ENCODE measurements around the gene TBX1.

Gene TBX1

DNA sequence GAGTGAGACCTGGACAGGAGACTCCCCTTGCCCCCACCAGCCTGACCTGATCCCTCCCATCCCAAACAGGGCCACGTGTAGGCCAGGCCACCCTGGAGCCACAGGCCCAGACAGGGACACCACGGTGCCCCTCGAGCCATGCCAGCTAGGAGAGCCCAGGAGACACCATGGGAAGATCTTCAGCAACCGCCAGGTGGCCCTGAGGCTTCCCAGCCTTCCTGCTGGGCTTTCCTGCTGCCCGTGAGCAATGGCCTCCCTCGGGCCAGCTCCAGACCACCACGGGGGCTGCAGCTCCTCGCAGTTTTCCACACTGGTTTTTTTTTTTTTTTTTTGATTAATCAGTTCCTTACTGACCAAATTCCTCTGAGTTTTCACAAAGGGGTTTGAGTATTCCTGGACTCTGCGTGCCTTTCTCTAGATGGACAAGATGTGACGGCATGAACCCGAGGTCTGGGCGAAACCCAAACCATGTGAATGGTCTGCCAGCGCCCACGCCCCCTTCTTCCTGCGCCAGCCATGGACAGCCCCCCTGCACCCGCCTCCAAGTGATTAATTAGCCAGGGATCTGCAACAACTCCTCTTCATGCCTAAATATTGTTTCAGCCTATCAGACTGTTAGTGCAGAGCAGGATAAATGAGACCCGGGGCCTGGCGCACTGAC, 40.9 kb downstream of the TBX1 start:
- no peaks in the 10 kb centered on the region for H3K9me3 ChIP-seq (ENCODE audit: control insufficient read depth, low read length)
- peaks cover 13% of the 10 kb centered on the region for H3K36me3 ChIP-seq (ENCODE audit: control insufficient read depth, insufficient read depth, low read length)
- no peaks in the 10 kb centered on the region for H3K27me3 ChIP-seq (replicated peaks; ENCODE audit: control insufficient read depth, insufficient read depth, low read length, poor library complexity, severe bottlenecking)
- DNase-seq: no peak
- H3K27ac ChIP-seq (ENCODE audit: insufficient read depth, low read length, poor library complexity, severe bottlenecking): no peak overlapping the region
- no peak overlapping the region for H3K4me3 ChIP-seq (ENCODE audit: insufficient read depth, low read depth, low read length, poor library complexity, severe bottlenecking)
- H3K4me1 ChIP-seq (ENCODE audit: control insufficient read depth, insufficient read depth, low read length, poor library complexity, severe bottlenecking): no peaks in the 10 kb centered on the region

DNA sequence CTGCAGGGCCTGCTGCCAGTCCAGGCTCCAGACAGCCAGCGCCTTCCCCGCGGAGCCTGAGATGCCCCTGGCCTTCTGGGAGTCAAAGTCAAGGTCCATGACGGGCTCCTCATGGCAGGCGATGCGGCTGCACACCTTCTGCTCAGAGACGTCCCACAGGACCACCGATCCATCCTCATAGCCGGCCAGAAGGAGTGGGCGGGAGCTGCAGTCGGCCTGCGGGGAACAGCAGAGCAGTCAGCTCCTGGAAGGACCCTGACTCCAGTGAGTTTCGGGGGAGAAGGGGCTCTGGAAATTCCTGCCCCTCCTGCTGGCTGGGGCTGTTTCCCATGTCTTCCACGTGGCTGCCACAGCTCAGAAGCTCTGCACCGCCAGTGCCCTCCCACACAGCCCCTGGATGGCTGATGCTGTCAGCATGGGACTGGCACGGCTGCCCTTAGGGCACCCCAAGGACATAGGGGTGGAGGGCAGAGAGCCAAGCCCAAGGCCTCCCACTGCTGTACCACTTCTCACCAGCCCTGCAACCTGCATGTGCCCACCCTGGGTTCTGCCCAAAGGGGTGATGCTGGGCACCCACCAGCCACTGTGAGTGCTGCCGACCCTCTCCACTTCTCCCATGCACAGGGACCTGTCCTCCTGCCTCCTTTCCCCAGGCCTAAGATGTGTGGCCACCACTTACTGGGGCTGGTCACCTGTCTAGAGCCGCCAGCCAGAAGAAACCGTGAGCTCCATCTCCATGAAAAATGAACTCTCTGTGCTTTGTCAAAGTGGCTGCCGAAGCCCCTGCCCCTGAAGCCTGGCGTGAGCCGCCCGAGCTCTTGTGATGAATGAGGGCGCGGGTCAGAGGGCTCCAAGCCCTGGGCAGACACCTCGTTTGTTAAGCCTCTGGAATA, 41.7 kb downstream of the TBX1 start:
- Histone ChIP-seq H3K4me1 (ENCODE audit: control insufficient read depth, insufficient read depth, low read length, poor library complexity, severe bottlenecking) (no peaks in the 10 kb centered on the region), H3K9me3 (ENCODE audit: control insufficient read depth, low read length) (no peaks in the 10 kb centered on the region), H3K4me3 (ENCODE audit: insufficient read depth, low read depth, low read length, poor library complexity, severe bottlenecking) (no peak overlapping the region), H3K36me3 (ENCODE audit: control insufficient read depth, insufficient read depth, low read length) (peaks cover 13% of the 10 kb centered on the region), H3K27me3 (replicated peaks; ENCODE audit: control insufficient read depth, insufficient read depth, low read length, poor library complexity, severe bottlenecking) (no peaks in the 10 kb centered on the region), H3K27ac (ENCODE audit: insufficient read depth, low read length, poor library complexity, severe bottlenecking) (no peak overlapping the region)
- DNase-seq: no peak

DNA sequence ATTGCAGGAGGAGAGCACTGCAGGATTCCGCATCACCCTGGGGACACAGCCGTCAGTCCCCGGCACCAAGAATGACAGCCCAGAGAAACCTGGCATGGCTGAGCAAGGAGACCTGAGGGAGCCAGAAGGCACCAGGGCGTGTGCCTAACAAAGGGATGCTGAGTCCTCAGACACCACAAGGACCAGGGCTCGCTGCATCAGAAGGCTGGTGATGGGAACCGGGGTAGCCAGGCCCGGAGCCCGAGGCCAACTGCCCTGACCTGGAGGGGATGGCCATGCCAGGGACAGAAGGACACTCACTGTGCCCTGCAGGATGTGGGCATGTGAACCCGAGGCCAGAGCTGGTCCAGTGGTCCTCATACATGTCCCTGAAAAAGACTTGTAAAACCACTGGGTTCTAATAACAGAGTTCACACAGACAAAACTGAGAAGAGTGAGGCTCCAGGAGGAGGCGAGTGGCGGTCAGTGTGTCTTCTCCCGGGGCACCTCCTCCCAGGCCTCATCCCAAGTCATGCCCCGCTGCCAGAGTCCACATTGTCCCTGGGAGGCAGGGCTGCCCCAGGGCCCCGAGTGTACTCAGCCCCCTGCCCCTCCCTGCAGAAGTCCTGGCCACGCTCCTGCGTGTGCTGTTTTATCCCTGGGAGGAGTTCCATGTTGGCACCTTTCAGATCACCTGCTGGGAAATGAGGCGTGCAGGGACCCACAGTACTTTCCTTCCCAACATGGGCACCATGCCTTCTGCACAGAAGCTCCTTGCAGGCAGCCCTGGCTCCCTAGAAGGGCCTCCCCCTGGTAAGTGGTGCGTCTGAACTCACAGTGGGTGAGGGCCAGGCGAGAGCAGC, 42.5 kb downstream of the TBX1 start:
- Histone ChIP-seq H3K27ac (ENCODE audit: insufficient read depth, low read length, poor library complexity, severe bottlenecking) (no peak overlapping the region), H3K36me3 (ENCODE audit: control insufficient read depth, insufficient read depth, low read length) (peaks cover 13% of the 10 kb centered on the region), H3K4me1 (ENCODE audit: control insufficient read depth, insufficient read depth, low read length, poor library complexity, severe bottlenecking) (no peaks in the 10 kb centered on the region), H3K27me3 (replicated peaks; ENCODE audit: control insufficient read depth, insufficient read depth, low read length, poor library complexity, severe bottlenecking) (no peaks in the 10 kb centered on the region), H3K9me3 (ENCODE audit: control insufficient read depth, low read length) (no peaks in the 10 kb centered on the region), H3K4me3 (ENCODE audit: insufficient read depth, low read depth, low read length, poor library complexity, severe bottlenecking) (no peak overlapping the region)
- DNase-seq: no peak

DNA sequence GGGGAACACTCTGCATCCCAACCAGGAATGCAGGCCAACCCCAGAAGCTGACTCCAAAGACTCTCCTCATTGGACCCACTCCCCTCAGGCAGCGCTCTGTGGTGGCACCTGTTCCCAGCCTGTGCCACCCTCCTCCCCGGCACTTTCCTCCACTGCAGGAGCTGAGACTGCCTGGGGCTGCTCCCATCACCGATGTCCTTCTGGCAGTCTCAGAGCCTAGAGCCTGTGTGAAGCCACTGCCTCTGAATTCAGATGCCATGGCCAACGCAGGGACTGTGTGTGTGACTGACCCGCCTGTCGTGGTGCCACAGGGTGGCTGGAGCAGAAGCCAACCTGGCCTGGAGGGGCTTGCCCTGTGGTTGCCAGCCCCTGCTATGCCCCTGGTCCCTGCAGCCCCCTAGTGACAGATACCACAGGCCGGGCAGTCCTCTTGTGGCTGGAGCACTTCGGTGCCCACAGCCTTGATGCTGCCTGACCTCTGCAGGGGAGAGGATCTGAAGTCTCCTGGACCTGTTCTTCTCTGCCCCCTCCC, 43.2 kb downstream of the TBX1 start:
- no peaks in the 10 kb centered on the region for H3K27me3 ChIP-seq (replicated peaks; ENCODE audit: control insufficient read depth, insufficient read depth, low read length, poor library complexity, severe bottlenecking)
- H3K4me1 ChIP-seq (ENCODE audit: control insufficient read depth, insufficient read depth, low read length, poor library complexity, severe bottlenecking): no peaks in the 10 kb centered on the region
- no peak overlapping the region for H3K27ac ChIP-seq (ENCODE audit: insufficient read depth, low read length, poor library complexity, severe bottlenecking)
- H3K9me3 ChIP-seq (ENCODE audit: control insufficient read depth, low read length): no peaks in the 10 kb centered on the region
- H3K36me3 ChIP-seq (ENCODE audit: control insufficient read depth, insufficient read depth, low read length): peaks cover 13% of the 10 kb centered on the region
- no peak overlapping the region for H3K4me3 ChIP-seq (ENCODE audit: insufficient read depth, low read depth, low read length, poor library complexity, severe bottlenecking)
- DNase-seq: no peak

DNA sequence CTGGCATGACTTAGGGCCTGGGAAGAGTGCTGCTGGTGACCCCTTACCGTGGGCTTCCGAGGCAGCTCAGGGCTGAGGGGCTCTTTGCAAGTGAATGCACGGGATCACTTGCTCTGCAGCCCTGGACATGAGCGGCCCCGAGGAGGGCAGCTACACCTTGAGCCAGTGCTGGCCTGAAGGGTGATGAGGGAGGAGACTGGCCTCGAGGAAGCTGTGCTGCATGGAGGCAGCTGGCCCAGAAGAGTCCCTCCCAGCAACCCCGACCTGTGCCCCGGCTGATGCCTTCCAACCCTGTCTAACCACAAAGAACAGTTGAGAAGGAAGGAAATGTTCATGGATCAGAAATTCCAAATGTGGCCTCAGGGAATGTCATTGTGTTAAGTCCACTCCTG, 45.2 kb downstream of the TBX1 start:
- H3K27ac ChIP-seq (ENCODE audit: insufficient read depth, low read length, poor library complexity, severe bottlenecking): no peak overlapping the region
- no peaks in the 10 kb centered on the region for H3K9me3 ChIP-seq (ENCODE audit: control insufficient read depth, low read length)
- H3K4me1 ChIP-seq (ENCODE audit: control insufficient read depth, insufficient read depth, low read length, poor library complexity, severe bottlenecking): peaks cover 6% of the 10 kb centered on the region
- H3K36me3 ChIP-seq (ENCODE audit: control insufficient read depth, insufficient read depth, low read length): peaks cover 4% of the 10 kb centered on the region
- H3K4me3 ChIP-seq (ENCODE audit: insufficient read depth, low read depth, low read length, poor library complexity, severe bottlenecking): no peak overlapping the region
- no peaks in the 10 kb centered on the region for H3K27me3 ChIP-seq (replicated peaks; ENCODE audit: control insufficient read depth, insufficient read depth, low read length, poor library complexity, severe bottlenecking)
- no peak for DNase-seq

DNA sequence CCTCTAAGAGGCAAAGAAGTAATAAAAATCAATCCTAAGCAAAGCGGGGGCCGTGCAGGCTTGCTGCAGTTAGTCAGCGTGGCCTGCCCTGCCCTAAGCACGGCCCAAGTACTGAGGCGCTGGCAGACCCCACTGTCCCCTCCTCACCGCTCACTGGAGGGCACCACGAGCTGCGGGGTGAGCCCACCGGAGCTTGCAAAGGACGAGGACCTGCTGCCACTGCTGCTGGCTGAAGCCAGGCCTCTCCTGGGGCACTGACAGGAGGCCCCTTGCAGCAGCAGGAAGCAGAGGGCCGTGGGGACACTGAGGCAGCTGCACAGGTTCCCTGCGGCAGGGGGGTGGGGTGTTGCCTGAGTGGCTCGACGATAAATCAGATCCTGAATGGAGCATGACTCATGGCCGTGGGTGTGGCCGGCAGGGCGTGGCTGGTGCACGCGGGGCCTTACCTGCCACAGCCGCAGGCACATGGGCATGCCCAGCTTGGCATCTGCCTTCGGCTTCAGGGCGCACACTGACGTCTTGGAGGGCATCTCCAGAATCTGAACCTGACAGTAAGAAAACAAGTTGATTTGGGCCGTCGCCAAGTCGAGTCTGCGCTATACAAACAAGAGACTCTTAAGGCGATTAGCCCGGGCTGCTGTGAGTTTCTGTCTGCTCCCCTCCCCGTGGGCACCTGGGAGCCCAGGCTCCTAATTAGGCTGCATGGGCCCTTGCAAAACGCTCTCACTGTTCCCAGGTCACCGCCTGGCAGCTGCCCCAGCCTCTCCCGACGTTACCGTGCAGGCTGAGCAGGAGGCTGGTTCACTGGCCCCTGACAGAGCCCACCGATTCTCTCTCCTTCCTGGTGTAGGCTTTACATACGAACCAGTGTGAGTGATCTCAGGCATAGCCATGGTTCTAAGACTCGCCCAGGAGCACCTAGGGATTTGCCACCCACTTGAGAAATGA, 45.9 kb downstream of the TBX1 start:
- Histone ChIP-seq H3K4me3 (ENCODE audit: insufficient read depth, low read depth, low read length, poor library complexity, severe bottlenecking) (no peak overlapping the region), H3K36me3 (ENCODE audit: control insufficient read depth, insufficient read depth, low read length) (peaks cover 4% of the 10 kb centered on the region), H3K9me3 (ENCODE audit: control insufficient read depth, low read length) (no peaks in the 10 kb centered on the region), H3K27ac (ENCODE audit: insufficient read depth, low read length, poor library complexity, severe bottlenecking) (no peak overlapping the region), H3K27me3 (replicated peaks; ENCODE audit: control insufficient read depth, insufficient read depth, low read length, poor library complexity, severe bottlenecking) (no peaks in the 10 kb centered on the region), H3K4me1 (ENCODE audit: control insufficient read depth, insufficient read depth, low read length, poor library complexity, severe bottlenecking) (peaks cover 6% of the 10 kb centered on the region)
- DNase-seq: no peak

DNA sequence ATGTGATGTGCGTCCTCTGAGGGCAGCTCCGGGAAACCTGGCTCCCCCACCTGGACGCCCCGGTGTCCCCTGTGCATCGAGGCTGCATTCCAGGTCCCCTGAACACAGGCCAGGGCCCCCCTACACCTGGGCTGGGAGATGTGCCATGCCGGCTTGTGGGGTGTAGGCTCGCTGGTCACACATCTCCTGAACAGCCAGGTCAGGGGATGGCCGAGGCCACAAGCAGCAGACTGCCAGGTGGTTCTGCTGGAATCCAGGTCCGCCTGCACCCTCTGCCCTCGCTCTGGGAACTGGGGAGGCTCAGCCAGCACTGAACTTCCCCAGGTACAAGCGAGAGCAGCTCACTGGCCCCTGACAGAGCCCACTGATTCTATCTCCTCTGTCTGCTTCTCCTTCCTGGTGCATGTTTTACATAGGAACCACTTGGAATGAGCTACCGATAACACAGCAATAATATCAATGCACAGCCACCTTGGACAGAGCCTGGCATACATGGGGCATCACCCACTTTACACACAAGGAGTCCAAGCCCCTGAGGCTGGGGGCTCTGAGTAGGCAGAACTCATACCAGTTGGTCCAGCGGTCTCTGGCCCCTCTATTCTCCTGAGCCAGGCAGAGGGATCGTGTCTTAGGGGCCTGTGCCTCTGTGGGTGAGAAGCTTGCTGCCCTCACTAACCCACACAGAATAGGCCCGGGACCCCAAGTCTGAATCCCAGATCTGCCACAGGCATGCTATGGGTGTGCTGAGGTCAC, 46.8 kb downstream of the TBX1 start:
- H3K27ac ChIP-seq (ENCODE audit: insufficient read depth, low read length, poor library complexity, severe bottlenecking): no peak overlapping the region
- no peaks in the 10 kb centered on the region for H3K36me3 ChIP-seq (ENCODE audit: control insufficient read depth, insufficient read depth, low read length)
- no peak for DNase-seq
- H3K4me3 ChIP-seq (ENCODE audit: insufficient read depth, low read depth, low read length, poor library complexity, severe bottlenecking): no peak overlapping the region
- H3K9me3 ChIP-seq (ENCODE audit: control insufficient read depth, low read length): no peaks in the 10 kb centered on the region
- no peaks in the 10 kb centered on the region for H3K27me3 ChIP-seq (replicated peaks; ENCODE audit: control insufficient read depth, insufficient read depth, low read length, poor library complexity, severe bottlenecking)
- H3K4me1 ChIP-seq (ENCODE audit: control insufficient read depth, insufficient read depth, low read length, poor library complexity, severe bottlenecking): peaks cover 6% of the 10 kb centered on the region

DNA sequence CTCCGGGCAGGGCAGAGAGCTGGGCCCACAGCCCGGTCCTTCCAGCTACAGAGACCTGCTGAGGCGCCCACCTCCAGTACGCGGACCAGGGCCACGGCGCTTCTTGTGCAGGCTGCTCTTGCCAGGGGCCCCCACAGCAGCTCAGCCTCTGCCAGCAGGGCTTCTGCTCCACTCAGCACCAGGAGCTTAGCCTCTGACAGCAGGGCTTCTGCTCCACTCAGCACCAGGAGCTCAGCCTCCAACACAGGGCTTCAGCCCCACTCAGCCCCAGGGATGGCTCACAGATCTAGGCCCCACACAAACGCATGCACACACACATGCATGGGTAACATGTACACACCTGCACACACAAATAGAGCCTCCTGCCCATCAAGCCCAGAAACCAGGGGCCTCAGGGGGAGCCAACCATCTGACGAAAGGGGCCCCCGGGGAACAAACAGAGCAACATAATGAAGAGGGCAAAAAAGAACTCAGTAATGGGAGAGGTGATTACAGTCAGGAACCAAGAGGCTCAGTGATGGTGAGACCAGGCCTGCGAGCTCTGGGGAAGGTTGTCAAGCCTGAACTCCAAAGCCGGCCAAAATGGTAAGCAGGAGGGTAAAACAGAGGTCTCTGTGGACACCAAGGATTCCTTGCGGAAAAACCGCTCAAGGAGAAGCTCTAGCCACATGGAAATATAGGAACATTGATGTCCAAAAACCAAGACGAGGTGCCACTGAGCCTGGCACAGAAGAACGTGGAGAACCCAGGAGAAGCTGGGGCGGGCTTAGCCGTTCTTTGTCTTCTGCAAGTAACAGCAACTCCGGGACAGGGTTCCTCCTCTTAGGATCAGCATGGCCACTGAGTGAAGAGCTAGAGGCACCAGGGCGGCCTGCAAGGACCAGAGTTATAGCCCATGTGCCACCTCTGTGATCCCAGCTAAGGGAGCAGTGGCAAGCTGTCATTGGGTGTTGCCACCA, 47.6 kb downstream of the TBX1 start:
- H3K4me1 ChIP-seq (ENCODE audit: control insufficient read depth, insufficient read depth, low read length, poor library complexity, severe bottlenecking): peaks cover 6% of the 10 kb centered on the region
- H3K4me3 ChIP-seq (ENCODE audit: insufficient read depth, low read depth, low read length, poor library complexity, severe bottlenecking): no peak overlapping the region
- no peaks in the 10 kb centered on the region for H3K36me3 ChIP-seq (ENCODE audit: control insufficient read depth, insufficient read depth, low read length)
- no peaks in the 10 kb centered on the region for H3K9me3 ChIP-seq (ENCODE audit: control insufficient read depth, low read length)
- no peak overlapping the region for H3K27ac ChIP-seq (ENCODE audit: insufficient read depth, low read length, poor library complexity, severe bottlenecking)
- H3K27me3 ChIP-seq (replicated peaks; ENCODE audit: control insufficient read depth, insufficient read depth, low read length, poor library complexity, severe bottlenecking): no peaks in the 10 kb centered on the region
- DNase-seq: no peak

Data from effector memory CD4-positive, alpha-beta T cell (primary cell).